Mammary epithelial cell (primary cell): ENCODE data around the gene MEGF11.

ENCODE experiments used
- CTCF ChIP-seq, 2 donors: IDR thresholded peaks in 1 of 2; conservative IDR thresholded peaks in 1 of 2; 2 replicates each; pipeline ENCODE4 v1.5.1; 2011 to 2012; ENCODE audit warnings: inconsistent platforms in 2 of 2, low read length in 2 of 2, mild to moderate bottlenecking in 2 of 2, control low read depth in 1 of 2, low read depth in 1 of 2; ENCODE audit not compliant: insufficient read depth in 1 of 2; ENCODE audit errors: extremely low read depth in 1 of 2
- EZH2 ChIP-seq: IDR thresholded peaks from 2 replicates; pipeline ENCODE4 v1.6.1; 2012; ENCODE audit warnings: low read length, inconsistent platforms, borderline replicate concordance

- TF ChIP-seq CTCF (conservative IDR thresholded peaks at IDR 0.05 in 1 of 2, IDR thresholded peaks at IDR 0.05 in 1 of 2; ENCODE audit: extremely low read depth in 1 of 2, insufficient read depth in 1 of 2, low read depth in 1 of 2, low read length in 2 of 2): no peak
- no peak for TF ChIP-seq EZH2
Measured at GRCh38 chr15:66164788-66165187, 88.8 kb downstream of the MEGF11 start.
